Omental fat pad (tissue), 4 donors: Measurements from ENCODE around the gene MSGN1. TPM values are rescaled to one million over a fixed set of nuclear protein-coding genes. Genes with fewer than 3 reads are reported as not detected.

ENCODE experiments used
- ATAC-seq: fragments of 150-250 bp; one replicate; pipeline ENCODE4 v1.9.1; 2016; ENCODE audit warnings: mild to moderate bottlenecking, moderate library complexity; ENCODE audit not compliant: low FRiP score
- DNase-seq: peaks from one replicate; pipeline ENCODE4 v3.0.0-alpha.2; 2019; ENCODE audit warnings: low spot score
- CTCF ChIP-seq, 3 donors: fragments of 450-650 bp; IDR thresholded peaks; one replicate each; pipeline ENCODE4 v1.5.1; 2016 to 2017; ENCODE audit warnings: antibody characterized with exemption in 3 of 3, mild to moderate bottlenecking in 3 of 3, moderate library complexity in 2 of 3
- total RNA-seq, 4 donors: library from RNA; depleted of rRNA; stranded (reverse); fragments of >200 nt; gene quantifications; one replicate each; pipeline ENCODE4 v1.1.0, GENCODE V29; 2016

The MSGN1 gene
- total RNA-seq, 4 donors from 2014 or later: not detected

- TF ChIP-seq CTCF (IDR thresholded peaks at IDR 0.05): no peak
- ATAC-seq: no peak
Observed at GRCh38 chr2:17827785-17828184, 11.5 kb downstream of the MSGN1 start.

GRCh38 chr2:17830053-17831034, 14.1 kb downstream of the MSGN1 start:
- ATAC-seq (peak; percentile 87), DNase-seq (peak; percentile 46)
- peak in 1 of 3 donors; percentile 26 for TF ChIP-seq CTCF (IDR thresholded peaks at IDR 0.05)

More at GRCh38 chr2:17827785-17828184, 11.5 kb downstream of the MSGN1 start:
- DNase-seq: no peak

- no peak for ATAC-seq
- no peak for DNase-seq
- TF ChIP-seq CTCF (IDR thresholded peaks at IDR 0.05): no peak
Observed at GRCh38 chr2:17835516-17835915, 19.3 kb downstream of the MSGN1 start.

- DNase-seq (no peak), ATAC-seq (no peak)
- TF ChIP-seq CTCF (IDR thresholded peaks at IDR 0.05): no peak
Observed at GRCh38 chr2:17839959-17840358, 23.7 kb downstream of the MSGN1 start.

GRCh38 chr2:17843457-17843856, 27.2 kb downstream of the MSGN1 start:
- ATAC-seq (no peak), DNase-seq (no peak)
- no peak for TF ChIP-seq CTCF (IDR thresholded peaks at IDR 0.05)

GRCh38 chr2:17845806-17846205, 29.5 kb downstream of the MSGN1 start:
- ATAC-seq: no peak
- no peak for DNase-seq
- TF ChIP-seq CTCF (IDR thresholded peaks at IDR 0.05): no peak

- no peak for ATAC-seq
- no peak for TF ChIP-seq CTCF (IDR thresholded peaks at IDR 0.05)
- no peak for DNase-seq
Observed at GRCh38 chr2:17846676-17847075, 30.4 kb downstream of the MSGN1 start.
